Fibroblast of skin of abdomen (primary cell): ENCODE measurements around the gene MTX2.
"Not testable (repeated sequence)": the region's sequence is repeated elsewhere in the genome, so short reads cannot be mapped to it uniquely, and the experiment has no call there.

Experiments
- DNase-seq: peaks from one replicate; pipeline ENCODE4 v3.0.0-alpha.2; 2013

The MTX2 gene

DNA sequence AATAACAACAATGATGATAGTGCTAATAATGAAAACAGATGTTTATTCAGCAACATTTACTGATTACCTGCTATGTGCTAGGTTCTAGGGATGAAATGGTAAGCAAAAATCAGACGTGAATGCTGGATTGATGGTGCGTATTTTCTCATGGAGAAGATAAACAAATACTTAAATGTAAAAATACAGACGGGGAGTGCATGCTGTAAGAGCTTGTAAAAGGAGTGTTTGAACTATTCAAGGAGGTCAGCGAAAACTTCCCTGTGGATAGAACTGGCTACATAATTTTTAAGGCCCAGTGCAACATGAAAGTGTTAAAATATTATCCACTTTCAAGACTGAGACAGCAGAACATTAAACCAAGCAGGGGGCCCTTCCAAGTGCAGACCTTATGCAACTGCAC lies 22.1 kb downstream of the MTX2 start:
- DNase-seq = no peak

DNA sequence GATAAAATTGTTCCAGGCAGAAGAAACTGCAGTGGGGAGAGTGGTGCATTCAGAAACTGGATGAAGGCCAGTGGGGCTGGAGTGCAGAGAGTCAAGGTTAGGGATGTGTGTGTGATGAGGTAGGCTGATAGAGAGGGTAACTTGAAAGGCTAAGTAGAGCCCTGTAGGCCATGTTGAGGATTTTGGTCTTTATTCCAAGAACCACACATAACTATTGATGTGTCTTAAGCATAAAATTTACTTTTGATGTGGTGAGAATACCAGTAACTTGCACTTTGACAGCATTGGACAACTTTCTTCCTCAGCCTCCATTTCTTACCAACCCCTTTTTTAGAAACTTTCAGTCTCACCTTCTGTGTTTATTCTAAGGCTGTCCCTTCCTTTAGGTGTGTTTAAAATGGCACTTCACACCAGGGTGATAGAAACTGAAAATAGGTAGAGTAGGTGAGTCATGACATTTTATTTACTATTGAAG lies 22.6 kb downstream of the MTX2 start:
- DNase-seq = no peak

DNA sequence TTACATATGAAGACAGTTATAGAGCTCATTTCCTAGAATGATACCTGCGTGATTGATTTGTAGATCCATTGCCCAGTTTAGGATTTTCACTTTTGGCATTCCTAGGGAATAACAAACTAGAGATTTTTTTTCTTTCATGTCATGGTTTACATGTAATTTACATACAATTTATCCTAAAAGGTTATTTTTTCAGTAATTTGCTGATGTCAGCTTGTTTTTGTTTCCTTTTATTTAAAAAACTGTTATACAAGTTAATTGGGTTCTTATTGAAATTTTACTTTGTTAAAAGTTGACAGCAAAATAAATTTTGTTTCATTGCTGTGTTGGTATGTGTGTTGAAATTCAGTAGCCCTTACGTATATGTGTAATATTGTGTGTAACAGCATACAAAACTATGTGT lies 23.4 kb downstream of the MTX2 start:
- DNase-seq = no peak

DNA sequence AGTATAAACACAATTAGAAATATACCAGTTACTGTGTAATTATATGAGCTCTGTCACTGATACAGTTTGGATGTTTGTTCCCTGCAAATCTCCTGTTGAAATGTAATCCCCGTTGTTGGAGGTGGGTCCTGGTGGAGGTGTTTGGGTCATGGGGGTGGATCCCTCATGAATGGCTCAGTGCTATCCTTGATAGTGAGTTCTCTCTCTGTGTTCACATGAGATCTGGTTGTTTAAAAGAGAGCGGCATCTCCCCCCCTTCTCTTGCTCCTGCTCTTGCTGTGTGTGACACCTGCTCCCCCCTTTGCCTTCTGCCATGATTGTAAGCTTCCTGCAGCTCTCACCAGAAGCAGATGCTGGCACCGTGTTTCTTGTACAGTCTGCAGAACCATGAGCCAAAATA lies 24.1 kb downstream of the MTX2 start:
- DNase-seq = no peak

- DNase-seq = peak; percentile 85
Measured at GRCh38 chr2:176297067-176297466, 27.8 kb downstream of the MTX2 start.

DNA sequence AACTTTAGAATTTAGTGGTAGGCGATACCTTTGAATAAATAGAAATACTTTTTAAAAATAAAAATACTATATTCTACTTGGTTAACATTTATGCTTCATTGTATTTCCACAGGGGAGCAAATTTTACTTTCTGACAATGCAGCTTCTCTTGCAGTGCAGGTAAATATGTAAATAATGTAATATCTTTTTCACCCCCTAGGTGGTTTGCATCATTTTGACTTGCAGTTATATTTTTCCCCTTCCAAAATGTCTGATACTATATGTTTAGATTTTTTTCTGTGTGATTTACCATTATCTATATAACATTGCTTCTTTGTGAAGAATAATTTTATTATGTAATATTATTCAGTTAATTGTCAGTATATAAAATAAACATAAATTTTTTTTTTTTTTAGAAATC lies 28.5 kb downstream of the MTX2 start:
- DNase-seq = no peak

- not testable (repeated sequence) for DNase-seq
Measured at GRCh38 chr2:176306020-176306419, 36.8 kb downstream of the MTX2 start.

DNA sequence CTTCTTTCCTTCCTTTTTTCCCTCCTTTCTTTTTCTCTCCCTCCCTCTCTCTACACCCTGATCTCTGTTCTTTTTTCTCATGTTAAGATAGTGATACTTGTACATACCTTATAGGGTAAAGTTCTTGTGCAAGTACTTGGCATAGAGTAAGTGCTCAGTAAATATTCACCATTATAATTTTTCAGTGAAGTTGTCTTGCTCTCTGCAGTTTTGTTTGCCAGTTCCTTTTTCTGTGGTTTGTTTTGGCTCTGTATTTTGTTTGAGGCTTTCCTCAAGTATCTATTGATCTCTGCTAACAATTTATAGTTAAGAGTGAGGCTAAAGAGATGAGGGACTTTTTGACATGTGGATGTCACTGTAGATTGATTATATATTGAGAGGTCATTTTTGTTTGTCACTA lies 48.0 kb downstream of the MTX2 start:
- peak; percentile 1 for DNase-seq

GRCh38 chr2:176317623-176318065 lies 48.4 kb downstream of the MTX2 start:
- no peak for DNase-seq

- no peak for DNase-seq
Measured at GRCh38 chr2:176321916-176322315, 52.7 kb downstream of the MTX2 start.

- no peak for DNase-seq
Measured at GRCh38 chr2:176324862-176325261, 55.6 kb downstream of the MTX2 start.

DNA sequence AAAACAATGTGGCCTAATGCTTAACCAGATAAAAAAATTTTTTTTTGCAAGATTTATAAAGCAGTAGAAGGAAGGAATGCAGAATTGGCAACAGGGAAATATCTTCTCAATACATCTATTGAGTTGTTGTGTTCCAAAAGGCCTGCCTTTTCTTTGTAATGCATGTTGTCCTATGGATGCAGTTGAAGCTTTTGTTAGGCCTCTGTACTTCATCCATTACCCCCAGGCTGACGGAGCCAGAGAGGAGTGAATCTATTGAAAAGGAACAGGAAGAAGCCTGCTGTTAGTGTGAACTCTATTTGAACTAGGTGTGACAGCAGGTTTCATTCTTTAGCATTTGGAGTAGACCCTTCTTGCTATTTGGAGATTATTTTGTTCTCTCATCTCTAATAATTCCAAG lies 56.5 kb downstream of the MTX2 start:
- no peak for DNase-seq

- no peak for DNase-seq
Measured at GRCh38 chr2:176328149-176328548, 58.9 kb downstream of the MTX2 start.

GRCh38 chr2:176330612-176331011 lies 61.4 kb downstream of the MTX2 start:
- no peak for DNase-seq

GRCh38 chr2:176331646-176332045 lies 62.4 kb downstream of the MTX2 start:
- no peak for DNase-seq

GRCh38 chr2:176334729-176335128 lies 65.5 kb downstream of the MTX2 start:
- no peak for DNase-seq

DNA sequence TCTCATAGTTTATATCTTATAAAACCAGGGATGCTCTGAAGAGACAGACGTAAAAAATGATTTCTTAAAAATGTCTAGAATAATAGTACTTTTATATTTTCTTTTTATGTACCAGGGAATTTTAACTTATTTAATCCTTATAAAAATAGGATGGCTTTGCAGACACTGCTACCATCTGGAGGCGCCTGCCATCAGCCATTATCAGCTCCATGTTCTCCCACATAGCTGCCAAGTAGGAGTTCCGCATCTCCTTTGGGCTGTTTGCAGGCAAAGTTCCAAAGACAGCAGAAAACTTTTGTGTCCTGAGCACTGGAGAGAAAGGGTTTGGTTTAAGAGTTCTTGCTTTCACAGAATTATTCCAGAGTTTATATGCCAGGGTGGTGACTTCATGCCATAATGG lies 69.2 kb downstream of the MTX2 start:
- DNase-seq = no peak

DNA sequence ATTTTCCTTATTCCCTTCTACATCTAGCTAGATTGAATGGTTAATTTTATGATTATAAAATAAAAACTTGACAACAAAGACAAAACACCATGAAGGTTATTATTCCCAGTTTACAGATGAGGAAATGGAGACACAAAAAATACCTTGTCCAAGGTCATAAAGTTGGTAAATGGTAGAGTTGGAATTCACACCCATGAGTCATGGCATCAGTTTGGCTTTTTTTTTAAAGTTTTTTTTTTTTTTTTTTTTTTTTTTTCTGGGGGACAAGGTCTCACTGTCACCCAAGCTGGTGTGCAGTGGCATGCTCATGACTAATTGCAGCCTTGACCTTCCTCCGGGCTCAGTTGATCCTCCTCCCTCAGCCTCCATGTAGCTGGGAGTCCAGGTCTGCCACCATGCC lies 70.0 kb downstream of the MTX2 start:
- DNase-seq = no peak

DNA sequence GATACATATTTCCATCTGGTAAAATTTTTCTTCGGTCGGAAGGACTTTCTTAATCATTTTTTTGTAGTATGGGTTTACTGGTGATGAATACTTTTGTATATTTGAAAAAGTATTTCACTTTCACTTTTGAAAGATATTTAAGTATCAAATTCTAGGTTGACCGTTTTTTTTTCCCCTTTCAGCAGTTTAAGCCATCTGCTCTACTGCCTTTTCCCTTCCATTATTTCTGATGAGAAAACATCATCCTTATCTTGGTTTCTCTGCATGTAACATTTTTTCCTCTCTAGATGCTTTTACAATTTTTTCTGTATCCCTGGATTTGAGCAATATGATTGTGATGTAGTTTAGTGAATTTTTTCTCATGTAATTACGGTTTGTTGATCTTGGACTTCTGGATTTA lies 87.0 kb downstream of the MTX2 start:
- no peak for DNase-seq

GRCh38 chr2:176364273-176364977 lies 95.2 kb downstream of the MTX2 start:
- DNase-seq = no peak

DNA sequence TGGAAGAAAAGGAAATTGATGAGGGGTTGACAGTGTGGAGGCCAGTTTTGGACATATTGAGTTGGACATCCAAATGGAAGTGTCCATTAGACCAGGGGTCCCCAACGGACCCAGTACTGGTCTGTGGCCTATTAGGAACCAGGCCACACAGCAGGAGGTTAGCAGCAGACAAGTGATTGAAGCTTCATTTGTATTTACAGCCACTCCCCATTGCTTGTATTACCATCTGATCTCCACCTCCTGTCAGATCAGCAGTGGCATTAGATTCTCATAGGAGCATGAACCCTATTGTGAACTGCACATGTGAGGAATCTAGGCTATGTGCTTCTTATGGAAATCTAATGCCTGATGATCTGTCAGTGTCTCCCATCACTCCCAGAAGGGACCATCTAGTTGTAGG lies 99.1 kb downstream of the MTX2 start:
- no peak for DNase-seq

GRCh38 chr2:176370467-176371171 lies 101.4 kb downstream of the MTX2 start:
- no peak for DNase-seq

DNA sequence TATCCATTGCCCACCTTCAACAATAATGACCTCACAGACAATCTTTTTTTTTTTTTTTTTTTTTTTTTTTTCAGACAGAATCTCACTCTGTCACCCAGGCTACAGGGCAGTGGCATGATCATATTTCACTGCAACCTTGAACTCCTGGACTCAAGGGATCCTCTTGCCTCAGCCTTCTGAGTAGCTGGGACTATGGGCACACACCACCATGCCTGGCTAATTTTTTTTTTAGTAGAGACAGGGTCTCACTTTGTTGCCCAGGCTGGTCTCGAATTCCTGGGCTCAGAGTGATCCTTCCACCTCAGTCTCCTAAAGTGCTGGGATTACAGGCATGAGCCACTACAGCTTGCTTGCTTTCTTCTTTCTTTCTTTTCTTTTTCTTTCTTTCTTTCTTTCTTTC lies 103.9 kb downstream of the MTX2 start:
- DNase-seq = not testable (repeated sequence)

- DNase-seq = no peak
Measured at GRCh38 chr2:176378323-176378722, 109.1 kb downstream of the MTX2 start.
